HEK293T (cell line): Measurements from ENCODE around the gene ACD.

Experiments
- BHLHE40 ChIP-seq: fragments of 450-650 bp; IDR thresholded peaks from 2 replicates; pipeline ENCODE4 v1.6.1; 2016; ENCODE audit warnings: mild to moderate bottlenecking, moderate library complexity, borderline replicate concordance
- ELF4 ChIP-seq: fragments of 450-650 bp; IDR thresholded peaks from 2 replicates; pipeline ENCODE4 v1.6.1; 2017; ENCODE audit warnings: antibody characterized with exemption
- FOXA1 ChIP-seq: fragments of 450-650 bp; IDR thresholded peaks from 2 replicates; pipeline ENCODE4 v1.6.1; 2016; ENCODE audit warnings: mild to moderate bottlenecking
- FOXK2 ChIP-seq: fragments of 450-650 bp; IDR thresholded peaks from 2 replicates; pipeline ENCODE4 v1.6.1; 2016; ENCODE audit warnings: mild to moderate bottlenecking
- FOXM1 ChIP-seq: fragments of 450-650 bp; IDR thresholded peaks from 2 replicates; pipeline ENCODE4 v1.6.1; 2017; ENCODE audit warnings: mild to moderate bottlenecking, borderline replicate concordance
- HDGF ChIP-seq: fragments of 450-650 bp; IDR thresholded peaks from 2 replicates; pipeline ENCODE4 v1.6.1; 2017; ENCODE audit warnings: antibody characterized with exemption, borderline replicate concordance
- L3MBTL2 ChIP-seq: fragments of 450-650 bp; conservative IDR thresholded peaks from 2 replicates; pipeline ENCODE4 v1.6.1; 2016; ENCODE audit warnings: mild to moderate bottlenecking
- NFRKB ChIP-seq: fragments of 450-650 bp; IDR thresholded peaks from 2 replicates; pipeline ENCODE4 v1.6.1; 2016; ENCODE audit warnings: mild to moderate bottlenecking, moderate library complexity
- SP1 ChIP-seq: fragments of 450-650 bp; IDR thresholded peaks from 2 replicates; pipeline ENCODE4 v1.6.1; 2017
- SUZ12 ChIP-seq: fragments of 450-650 bp; IDR thresholded peaks from 2 replicates; pipeline ENCODE4 v1.6.1; 2016; ENCODE audit warnings: mild to moderate bottlenecking
- TARDBP ChIP-seq: fragments of 450-650 bp; IDR thresholded peaks from 2 replicates; pipeline ENCODE4 v1.6.1; 2016

DNA sequence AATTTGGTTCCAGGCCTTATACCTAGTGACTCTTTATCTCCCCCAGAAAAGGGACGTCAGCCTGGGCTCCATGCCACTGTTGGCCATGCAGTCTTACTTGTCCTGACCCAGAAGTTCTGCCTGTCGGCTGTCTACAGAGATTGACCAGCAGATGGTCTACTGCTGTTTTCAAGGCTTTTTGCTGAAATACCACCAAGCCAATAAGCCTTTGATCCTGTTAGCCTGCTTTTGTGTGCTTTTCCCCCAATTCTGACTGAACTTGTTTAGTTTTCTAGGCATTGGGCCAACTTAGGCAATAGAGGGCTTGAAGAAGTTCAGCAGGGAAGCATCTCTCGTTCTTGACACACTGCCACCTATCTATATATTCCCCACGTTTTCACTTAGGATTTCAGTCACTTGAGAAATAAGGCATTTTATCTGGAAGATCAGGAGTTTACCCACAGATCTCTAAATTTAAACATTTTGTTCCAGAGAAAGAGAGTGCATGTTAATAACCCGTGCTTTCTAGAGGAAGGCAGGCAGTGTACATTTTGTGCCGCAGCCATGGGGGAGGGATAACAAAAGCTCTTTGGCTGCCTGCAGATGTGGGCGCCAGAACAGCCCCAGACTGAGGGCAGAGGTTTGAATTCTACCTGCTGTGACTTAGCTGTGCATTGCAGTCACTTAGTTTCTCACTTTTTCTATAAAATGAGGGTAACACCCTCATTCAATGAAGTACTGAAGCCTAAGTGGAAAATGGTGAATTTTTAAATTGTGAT is 27.5 kb downstream of the ACD start:
- no peak for TF ChIP-seq NFRKB
- no peak for TF ChIP-seq L3MBTL2
- no peak for TF ChIP-seq SP1
- no peak for TF ChIP-seq BHLHE40
- no peak for TF ChIP-seq SUZ12
- TF ChIP-seq FOXK2, result no peak
- TF ChIP-seq FOXA1, result no peak
- TF ChIP-seq FOXM1, result no peak
- TF ChIP-seq TARDBP, result no peak
- no peak for TF ChIP-seq HDGF
- TF ChIP-seq ELF4, result no peak
